WERI-Rb-1 (cell line): ENCODE data around the gene BBS10.
A peak's percentile ranks its signal among the peaks of the same experiment; 100 is the strongest.

ENCODE experiments used
- DNase-seq: peaks from one replicate; pipeline ENCODE4 v3.0.0-alpha.2; 2020
- H3K27ac ChIP-seq: fragments of 250-450 bp; sonication (Bioruptor Pico); 2 replicates; pipeline ENCODE4 v1.5.1; 2020; ENCODE audit warnings: mild to moderate bottlenecking, moderate library complexity
- H3K27me3 ChIP-seq: fragments of 250-450 bp; sonication (Bioruptor Pico); 2 replicates; pipeline ENCODE4 v1.5.1; 2021; ENCODE audit warnings: mild to moderate bottlenecking, low read depth, moderate library complexity; ENCODE audit not compliant: insufficient read depth, severe bottlenecking
- H3K36me3 ChIP-seq: fragments of 250-450 bp; sonication (Bioruptor Pico); 2 replicates; pipeline ENCODE4 v1.5.1; 2020; ENCODE audit warnings: mild to moderate bottlenecking, moderate library complexity
- H3K4me3 ChIP-seq: 2 replicates; pipeline ENCODE4 v1.5.1; 2011; ENCODE audit warnings: low read depth, mild to moderate bottlenecking, control low read depth, low read length
- H3K9me3 ChIP-seq: fragments of 250-450 bp; sonication (Bioruptor Pico); 2 replicates; pipeline ENCODE4 v1.5.1; 2021; ENCODE audit warnings: mild to moderate bottlenecking, moderate library complexity; ENCODE audit not compliant: severe bottlenecking
- TF ChIP-seq, protein P1 (sequence below): IDR thresholded peaks from 2 replicates; pipeline ENCODE4 v1.5.1; 2011; ENCODE audit warnings: low read depth, mild to moderate bottlenecking, control low read depth, inconsistent platforms, low read length

The BBS10 gene

DNA sequence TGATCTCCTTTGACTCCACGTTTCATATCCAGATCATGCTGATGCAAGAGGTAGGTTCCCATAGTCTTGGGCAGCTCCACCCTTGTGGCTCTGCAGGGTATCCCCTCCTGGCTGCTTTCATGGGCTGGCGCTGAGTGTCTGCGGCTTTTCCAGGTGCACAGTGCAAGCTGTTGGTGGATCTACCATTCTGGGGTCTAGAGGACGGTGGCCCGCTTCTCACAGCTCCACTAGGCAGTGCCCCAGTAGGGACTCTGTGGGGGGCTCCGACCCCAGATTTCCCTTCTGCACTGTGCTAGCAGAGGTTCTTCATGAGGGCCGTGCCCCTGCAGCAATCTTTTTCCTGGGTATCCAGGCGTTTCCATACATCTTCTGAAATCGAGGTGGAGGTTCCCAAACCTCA, 12.1 kb upstream of the BBS10 start:
- no peak for DNase-seq
- Histone ChIP-seq H3K27me3 (no peaks in the 10 kb centered on the region), H3K27ac (no peak overlapping the region), H3K36me3 (peaks cover 50% of the 10 kb centered on the region), H3K9me3 (no peaks in the 10 kb centered on the region), H3K4me3 (no peak overlapping the region)
- TF ChIP-seq, protein P1, sequence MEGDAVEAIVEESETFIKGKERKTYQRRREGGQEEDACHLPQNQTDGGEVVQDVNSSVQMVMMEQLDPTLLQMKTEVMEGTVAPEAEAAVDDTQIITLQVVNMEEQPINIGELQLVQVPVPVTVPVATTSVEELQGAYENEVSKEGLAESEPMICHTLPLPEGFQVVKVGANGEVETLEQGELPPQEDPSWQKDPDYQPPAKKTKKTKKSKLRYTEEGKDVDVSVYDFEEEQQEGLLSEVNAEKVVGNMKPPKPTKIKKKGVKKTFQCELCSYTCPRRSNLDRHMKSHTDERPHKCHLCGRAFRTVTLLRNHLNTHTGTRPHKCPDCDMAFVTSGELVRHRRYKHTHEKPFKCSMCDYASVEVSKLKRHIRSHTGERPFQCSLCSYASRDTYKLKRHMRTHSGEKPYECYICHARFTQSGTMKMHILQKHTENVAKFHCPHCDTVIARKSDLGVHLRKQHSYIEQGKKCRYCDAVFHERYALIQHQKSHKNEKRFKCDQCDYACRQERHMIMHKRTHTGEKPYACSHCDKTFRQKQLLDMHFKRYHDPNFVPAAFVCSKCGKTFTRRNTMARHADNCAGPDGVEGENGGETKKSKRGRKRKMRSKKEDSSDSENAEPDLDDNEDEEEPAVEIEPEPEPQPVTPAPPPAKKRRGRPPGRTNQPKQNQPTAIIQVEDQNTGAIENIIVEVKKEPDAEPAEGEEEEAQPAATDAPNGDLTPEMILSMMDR = no peak

DNA sequence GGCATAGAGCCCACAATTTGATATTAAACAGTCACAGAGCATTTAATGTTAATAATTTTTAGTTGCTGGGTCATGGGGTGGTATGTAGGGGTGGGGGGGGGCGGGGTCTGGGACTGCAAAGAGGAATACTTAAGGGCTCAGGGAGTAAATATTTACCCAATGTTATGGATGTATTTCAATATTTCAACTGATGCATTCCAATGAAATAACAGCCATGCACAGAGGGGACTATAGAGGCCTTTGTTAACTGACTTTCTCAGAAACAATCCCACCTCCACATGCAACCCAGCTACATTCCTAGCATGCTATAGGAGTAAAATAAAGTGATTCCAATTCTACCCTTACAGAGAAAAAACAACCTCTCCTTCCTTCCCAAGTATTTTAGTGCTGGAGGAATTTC, 7.9 kb upstream of the BBS10 start:
- H3K9me3 ChIP-seq = no peaks in the 10 kb centered on the region
- H3K4me3 ChIP-seq = no peak overlapping the region
- TF ChIP-seq, protein P1 = no peak
- no peak for DNase-seq
- H3K36me3 ChIP-seq = peaks cover 52% of the 10 kb centered on the region
- H3K27me3 ChIP-seq = no peaks in the 10 kb centered on the region
- H3K27ac ChIP-seq = no peak overlapping the region

DNA sequence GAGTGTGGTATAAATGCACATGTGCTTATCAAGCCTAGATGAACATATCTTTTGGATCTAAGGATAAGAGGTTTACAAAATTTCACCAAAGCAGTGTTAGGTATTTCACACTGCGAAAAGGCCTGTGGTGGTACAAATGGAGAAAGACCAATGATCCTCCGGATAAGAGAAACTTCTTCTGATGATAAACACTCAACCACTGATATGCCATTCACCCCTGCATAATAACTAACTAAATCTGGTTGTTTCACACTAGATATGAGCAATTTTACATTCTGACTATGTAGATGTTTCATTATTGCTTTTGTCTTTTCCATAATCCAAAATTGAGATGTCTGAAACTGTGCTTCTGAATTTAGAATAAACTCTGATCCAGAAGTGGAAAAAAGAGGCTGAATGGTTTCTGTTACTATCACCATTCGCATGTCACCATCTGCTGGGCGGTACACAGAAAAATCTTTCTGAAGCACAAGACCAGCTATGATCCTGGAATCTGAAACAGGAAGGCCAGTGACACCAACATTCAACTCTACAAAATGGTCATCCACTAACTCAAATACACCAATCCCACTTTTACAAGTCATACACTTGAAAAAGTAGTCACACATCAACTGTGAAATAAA, 1.3 kb downstream of the BBS10 start:
- H3K9me3 ChIP-seq = no peaks in the 10 kb centered on the region
- DNase-seq = peak; percentile 15
- no peak overlapping the region for H3K27ac ChIP-seq
- no peaks in the 10 kb centered on the region for H3K27me3 ChIP-seq
- no peaks in the 10 kb centered on the region for H3K36me3 ChIP-seq
- TF ChIP-seq, protein P1 = peak; percentile 19; the same call in 1 of the 2 replicates
- H3K4me3 ChIP-seq = no peak overlapping the region

DNA sequence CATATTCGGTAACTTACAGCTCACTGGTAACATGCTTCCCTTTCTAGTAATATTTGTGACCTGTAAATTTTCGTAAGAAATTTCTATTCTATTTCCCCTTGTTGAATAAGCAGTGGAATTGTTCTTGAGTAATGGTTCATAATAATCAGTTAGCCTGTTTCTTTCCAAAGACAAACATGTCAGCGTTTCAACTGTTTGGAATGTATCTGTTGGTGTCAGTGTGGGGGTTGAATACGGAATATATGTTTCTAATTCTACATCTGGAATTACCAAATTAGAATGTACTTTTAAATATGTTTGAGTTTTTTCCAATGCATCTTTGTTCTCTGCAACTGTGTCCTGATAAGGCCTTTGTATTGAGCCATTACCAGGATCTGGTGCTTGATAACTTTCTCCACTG, 2.0 kb downstream of the BBS10 start:
- TF ChIP-seq, protein P1 = no peak
- no peak for DNase-seq
- no peaks in the 10 kb centered on the region for H3K36me3 ChIP-seq

DNA sequence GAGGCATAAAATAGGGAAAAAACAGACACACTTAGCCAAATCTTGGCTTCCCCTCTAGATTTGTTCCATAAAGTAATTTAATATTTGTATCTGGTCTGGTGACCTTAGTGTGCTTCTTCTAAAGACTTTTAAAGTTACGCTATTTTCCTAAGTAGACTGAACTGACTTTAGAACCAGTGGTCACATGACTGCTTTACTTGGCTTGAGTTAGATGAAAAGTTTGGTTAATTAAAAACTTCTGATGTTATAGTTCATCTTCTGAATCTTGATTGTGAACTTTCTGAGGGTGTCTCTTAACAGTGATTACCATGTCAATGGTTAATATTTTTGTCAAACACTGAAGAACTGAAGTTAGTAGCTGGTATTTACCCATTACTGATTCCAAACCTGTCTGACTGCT, 2.6 kb downstream of the BBS10 start:
- DNase-seq = no peak

More for the DNA sequence above, 2.0 kb downstream of the BBS10 start:
- no peaks in the 10 kb centered on the region for H3K27me3 ChIP-seq
- H3K9me3 ChIP-seq = no peaks in the 10 kb centered on the region
- H3K4me3 ChIP-seq = no peak overlapping the region
- H3K27ac ChIP-seq = no peak overlapping the region

More for the DNA sequence above, 2.6 kb downstream of the BBS10 start:
- no peak overlapping the region for H3K4me3 ChIP-seq
- no peak overlapping the region for H3K27ac ChIP-seq
- H3K27me3 ChIP-seq = no peaks in the 10 kb centered on the region
- TF ChIP-seq, protein P1 = no peak
- H3K9me3 ChIP-seq = no peaks in the 10 kb centered on the region
- no peaks in the 10 kb centered on the region for H3K36me3 ChIP-seq
